ENCODE data around the gene TCF7L2.

TCF7L2 gene

DNA sequence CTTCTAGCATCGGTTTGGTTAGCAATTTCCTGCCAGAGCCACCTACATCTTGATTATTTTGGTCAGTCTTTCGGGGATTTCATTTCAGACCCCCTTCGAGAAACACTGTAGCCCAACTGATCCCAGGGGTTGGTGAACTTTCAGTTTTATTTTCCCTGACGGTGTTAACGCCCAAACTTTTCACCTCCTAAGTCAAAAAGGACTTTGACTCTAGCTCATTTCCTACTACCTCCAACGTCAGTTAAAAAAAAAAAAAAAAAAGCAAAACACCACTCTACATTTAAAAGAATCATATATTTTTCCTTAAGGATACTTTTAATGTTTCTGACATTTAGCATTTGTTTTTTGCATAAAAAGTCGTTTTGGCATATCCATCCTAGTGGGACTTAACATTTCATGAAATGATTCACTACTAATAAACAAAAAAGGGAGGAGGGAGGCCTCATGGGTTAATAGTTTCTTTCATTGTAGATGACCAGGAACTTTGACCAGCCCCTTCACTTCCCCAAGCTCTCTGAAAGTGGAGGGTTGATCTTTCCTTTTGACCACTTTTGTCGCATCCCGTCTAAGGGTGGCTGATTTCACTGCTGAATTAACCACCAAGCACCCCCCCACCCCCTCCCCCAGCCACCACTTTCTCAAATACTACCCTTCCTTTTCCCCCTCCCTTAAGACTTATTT, 764 bp upstream of the TCF7L2 start:
- DNase-seq = no peak

GRCh38 chr10:112950714-112951358, 789 bp downstream of the TCF7L2 start:
- peak; percentile 6 for DNase-seq

DNA sequence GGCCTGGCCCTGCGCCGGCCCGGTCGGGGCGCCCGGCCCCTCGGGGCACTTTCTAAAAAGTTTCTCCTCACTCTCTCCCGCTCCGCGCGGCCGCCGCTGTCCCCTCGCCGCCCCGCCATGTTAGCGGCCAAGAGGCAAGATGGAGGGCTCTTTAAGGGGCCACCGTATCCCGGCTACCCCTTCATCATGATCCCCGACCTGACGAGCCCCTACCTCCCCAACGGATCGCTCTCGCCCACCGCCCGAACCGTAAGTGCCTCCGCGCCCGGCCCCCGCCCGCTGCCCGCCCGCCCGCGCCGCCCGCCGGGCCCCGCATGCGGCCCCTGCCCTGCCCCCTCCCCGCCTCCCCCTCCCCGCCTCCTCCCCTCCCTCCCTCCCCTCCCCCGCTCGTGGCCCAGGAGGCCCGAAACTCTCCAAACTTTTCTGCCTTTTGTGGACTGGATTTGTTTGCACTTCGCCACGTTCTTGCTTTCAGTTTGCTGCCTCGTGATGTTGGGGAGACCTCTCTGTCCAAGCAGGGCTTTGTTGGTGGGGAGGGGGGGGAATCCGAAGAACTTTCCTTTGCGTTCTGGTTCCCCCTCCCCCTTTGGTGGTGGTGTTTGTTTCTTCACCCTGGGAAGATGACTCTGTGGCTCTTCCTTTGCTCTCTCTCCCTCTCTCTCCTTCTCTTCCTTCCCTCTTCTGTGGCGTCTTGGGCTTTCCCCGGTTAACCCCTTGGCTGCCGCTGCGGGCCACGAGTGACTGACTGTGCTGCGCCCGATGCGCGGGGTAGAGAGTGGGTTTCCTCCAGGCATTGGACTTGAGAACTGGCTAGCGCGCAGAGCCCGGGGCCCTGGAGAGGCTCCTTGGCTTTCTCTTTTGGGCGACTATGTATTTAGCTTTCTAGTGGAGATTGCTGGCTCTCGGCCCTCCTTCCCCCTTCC, 1.6 kb downstream of the TCF7L2 start:
- no peak for DNase-seq

DNA sequence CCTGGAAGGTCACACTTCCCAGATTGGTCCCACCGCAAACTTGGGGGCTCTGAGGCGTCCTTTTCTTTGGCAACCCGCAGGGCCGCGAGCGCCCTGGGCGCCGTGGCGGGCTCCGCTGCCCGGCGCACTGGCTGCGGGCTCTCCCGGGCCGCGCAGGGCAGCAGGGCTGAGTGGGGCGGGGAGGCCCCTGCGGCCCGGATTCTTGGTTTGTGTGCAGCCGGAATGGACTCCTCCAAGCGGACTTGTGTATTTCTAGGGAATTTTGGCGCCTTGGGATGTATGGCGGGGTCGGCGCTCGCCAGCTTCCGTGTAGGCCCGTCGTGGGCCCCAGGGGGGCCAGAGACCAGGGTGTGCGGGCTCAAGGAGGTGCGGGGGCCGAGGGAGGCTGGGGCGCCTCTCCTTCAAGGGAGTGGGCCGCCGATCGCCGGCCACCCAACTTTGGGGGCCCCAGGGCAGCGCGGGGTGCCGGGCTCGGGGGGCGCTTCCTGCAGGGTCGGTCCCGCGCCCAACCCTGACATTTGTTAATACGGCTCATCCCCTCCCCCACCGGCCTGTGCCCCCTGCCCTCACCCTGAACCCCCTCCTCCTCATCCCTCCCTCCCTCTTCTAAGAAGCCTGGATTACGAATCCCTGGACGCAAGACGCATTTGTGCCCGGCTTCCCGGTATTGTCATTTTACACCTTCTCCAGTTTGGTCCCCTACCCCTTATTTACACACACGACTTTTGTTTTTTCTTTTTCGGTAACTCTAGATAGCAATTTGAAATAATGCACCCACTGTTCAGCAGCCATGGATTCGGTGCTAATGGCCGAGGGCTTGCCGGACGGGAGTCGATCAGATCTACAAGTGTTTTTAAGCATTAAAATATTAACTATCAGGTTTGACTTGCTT, 2.5 kb downstream of the TCF7L2 start:
- DNase-seq = no peak

DNA sequence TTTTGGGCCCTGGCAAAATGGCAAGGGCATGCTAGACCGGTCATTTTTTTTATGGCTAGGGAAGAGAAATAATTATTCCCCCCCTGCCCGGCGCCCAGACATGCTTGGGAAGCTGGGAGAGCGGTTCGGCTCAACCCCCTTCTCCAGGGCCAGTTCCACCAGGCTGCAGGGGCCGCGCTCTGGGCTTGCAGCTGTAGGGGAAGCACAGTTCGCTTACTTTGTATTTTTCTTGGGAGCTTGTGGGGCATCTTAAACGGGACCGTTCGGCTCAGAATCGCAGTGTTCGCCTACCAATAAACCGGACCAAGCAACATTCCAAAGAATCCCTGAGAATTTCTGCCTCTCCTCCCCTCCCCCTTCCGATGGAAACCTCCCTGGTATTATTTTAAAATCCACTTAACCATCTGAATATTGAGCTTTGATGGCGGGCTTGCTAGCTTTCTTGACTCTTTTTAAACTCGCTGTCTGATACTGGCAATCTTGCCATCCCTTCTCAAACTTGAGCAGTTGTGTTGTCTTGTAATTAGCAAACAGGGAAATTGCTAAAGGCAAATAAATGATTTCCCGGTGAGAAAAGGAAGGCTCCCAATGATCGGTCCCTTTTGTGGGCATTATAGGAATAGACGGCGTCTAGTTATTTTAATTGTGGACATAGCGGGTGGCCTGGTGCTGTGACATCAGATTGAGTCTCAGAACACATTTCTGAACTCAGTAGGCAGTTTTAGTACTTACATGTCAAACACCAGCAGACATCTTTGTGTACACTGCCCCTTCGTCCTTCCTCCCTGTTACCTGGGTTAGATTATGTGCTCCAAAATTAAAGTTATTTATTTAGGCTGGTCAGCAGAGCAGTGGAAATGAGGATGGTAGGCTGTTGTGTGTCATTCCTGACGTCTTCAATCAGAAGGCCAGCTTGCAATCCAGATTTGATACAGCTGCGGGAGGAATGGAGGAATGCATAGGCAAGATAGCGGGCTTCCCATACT, 3.4 kb downstream of the TCF7L2 start:
- no peak for DNase-seq

DNA sequence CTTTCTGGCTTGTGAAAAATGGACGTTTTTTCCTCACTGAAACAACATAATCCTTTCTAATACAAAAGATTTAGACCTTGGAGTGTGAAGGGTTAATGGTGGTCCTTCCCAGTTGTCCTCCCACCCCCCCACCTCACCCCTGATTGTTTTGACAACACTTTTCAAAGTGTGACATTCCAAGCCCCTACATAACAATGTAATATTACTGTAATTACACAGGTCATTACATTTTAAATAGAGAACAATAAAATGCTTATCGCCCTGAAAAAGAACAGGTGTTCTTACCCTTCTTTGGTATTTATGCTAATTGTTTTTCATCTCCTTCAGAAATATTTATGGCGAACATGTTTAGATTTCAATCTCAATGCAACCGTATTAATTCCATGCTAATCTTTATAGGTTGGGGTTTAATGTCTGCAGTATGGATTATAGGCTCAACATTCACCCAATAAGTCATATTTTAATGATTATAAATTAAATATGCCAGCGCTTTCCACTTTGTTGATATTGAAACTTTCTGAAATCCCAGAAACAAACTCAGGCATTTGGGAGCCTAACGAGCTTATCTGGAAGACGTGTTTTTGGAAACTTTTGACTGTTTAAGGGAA, 5.0 kb downstream of the TCF7L2 start:
- DNase-seq = no peak

DNA sequence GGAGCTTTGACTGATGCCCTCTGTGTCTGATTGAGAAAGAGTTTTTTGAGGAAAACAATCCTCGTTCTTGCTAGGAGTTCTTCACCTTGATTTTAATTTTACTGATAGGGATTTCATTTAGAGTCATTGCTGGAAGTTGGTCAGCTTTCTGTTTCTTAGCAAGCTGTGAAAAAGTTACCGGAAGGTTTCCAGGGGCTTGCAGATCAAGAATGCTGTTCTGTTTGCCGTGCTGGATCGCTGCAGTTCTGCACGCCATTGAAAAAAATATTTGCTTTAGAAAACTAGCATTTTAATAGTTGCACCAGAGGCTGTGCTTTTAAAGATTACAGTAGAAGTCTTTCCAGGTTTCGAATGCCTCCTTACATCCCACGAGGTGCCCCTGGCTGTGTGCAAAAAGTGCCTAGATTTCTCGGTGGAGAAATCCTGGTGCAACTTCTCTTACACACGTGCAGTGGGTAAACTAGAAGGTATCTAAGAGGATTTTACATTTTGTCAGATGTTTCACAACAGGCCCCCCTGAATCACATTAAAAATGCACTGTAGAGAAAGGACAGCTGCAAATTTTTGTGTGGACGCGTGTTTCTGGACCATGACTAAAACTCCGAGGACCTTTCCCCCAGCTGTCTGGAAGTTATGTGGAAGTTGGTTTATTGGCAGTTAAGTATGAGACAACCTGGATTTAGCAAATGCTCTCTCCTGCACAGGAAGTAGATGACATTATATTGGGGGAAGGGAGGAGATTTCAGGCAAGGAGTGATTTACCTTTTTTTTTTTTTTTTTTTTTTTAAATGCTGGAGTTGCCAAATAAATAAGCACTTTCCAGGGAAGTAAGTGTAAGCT, 5.8 kb downstream of the TCF7L2 start:
- no peak for DNase-seq

DNA sequence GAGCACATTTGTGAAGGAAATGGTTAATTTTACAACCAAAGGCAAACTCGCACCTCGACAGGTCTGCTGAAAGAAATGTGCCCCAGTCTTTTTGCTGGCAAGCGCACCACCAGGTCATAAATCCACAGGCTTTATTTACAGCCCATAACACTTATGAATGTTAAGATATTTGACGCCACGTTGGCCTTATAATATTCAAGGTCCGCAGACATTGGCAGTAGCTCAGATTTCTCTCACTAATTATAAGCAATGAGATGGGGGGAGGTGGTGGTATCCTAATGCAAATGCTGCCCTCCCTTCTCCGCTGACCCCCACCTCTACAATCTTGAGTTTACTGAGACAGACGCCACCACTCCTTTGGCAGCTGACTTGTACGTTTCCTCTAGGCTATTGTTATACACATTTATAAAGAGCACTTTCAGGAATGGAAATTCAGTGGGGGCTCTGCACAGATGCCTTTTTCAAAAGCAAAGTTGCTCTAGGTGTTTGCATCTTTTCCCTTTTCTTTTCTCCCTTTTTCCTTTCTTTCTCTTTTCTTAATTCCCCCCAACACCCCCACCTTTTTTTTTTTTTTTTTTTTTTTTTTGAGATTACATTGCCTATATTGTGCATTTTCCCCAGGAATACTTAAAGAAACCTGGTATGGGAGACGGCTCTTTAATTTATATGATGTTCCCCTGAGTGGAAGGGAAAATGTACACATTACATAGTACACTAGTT, 6.7 kb downstream of the TCF7L2 start:
- no peak for DNase-seq

DNA sequence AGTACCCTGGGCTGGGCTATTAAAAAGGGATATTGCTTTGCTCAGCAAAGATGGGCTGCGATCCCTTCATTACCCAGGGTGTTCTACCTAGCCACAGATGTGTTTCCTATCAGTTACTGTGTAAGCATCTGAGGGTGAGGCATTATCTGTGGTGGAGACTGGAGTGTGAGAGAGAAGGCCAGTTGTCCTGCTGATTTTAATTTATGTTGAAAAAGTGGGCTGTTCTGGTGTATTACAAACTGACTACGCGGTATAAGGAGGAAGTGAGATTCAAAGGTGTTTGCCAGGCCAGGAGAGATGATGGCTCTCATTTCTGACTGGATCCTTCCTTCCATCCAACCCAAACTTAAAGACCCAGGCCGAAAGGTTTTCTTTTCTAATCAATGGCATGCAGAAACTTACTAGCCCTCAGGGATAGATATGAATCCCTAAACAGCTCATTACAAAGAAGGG, 7.6 kb downstream of the TCF7L2 start:
- no peak for DNase-seq

DNA sequence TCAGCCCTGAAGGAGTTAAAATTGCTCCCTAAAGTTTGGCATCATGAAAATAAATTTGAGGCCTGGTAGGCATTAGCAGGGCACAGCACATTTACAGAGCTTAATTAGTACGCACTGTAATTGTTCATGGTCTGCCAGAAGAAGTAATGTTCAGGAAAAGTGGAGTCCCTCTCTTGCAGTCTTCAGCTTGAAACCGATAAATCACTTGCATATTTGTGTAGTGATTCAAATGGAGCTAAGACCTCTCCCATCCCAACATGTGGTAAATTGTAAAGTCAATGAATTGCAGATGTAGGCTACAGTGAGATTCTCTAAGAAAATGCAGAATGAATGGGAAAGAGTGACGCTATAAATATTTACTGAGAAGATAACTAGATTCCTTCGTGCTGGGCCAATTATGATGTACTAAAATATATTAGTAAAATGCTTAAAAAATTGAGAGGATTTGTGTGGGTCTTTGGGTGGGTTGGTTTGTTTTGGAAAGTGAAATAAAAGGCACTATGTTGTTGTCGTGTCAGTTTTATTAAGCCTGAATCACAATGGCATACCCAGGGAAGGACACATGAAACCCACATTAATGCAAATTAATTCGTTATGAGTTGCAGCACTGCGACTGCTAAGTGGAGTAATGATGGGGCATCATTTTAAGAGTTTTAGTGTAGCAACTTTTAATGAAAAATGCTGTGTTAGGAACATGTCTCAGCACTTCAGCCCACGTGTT, 8.4 kb downstream of the TCF7L2 start:
- DNase-seq = no peak

GRCh38 chr10:112959207-112959838, 9.3 kb downstream of the TCF7L2 start:
- DNase-seq = no peak

DNA sequence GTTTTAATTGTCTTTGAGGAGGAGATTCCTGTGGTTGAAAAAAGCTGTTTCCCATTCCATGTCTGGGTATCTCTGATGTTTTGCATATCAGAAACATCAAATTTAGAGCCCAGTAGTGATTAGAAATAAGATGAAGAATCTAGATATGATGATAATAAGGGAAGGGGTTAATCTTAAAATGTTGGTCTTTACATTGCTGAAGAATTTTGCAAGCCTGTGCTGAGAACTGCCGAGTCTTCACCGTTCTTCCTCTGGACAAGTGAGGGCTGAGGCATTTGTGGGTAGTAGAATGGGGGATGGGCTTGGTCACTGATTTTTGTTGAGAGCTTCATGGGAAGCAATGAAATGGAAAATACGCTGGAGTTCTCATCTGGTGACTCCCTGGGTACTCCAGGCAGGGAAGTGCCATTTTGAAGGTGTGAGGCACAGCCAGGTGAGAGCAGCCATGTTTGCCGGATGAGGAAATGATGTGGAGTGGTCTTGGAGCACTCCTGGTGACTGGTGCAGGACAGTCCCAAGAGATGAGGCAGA, 10.2 kb downstream of the TCF7L2 start:
- DNase-seq = no peak

DNA sequence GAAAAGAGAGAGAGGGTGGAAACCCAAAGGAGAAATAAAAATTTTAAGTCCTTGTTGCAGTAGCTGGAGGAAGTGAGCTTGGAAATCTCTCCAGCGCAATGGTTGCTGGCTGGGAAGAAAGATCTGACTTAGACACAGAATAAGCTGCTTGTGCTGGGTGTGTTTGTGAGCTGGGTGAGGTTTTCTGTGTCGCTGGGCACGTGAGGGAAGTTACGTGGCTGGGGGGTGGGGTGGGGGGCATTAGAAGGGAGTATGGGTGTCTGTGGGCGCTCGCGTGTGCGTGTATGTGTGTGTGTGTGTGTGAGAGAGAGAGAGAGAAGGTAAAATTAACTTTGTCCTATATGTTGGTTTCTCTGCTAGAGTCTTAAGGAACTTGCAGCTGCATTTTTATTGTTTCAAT, 11.6 kb downstream of the TCF7L2 start:
- no peak for DNase-seq

GRCh38 chr10:112962343-112962742, 12.3 kb downstream of the TCF7L2 start:
- no peak for DNase-seq

- no peak for DNase-seq
These were observed 13.8 kb downstream of the TCF7L2 start for GRCh38 chr10:112963835-112964234.

- no peak for DNase-seq
These were observed 14.4 kb downstream of the TCF7L2 start for GRCh38 chr10:112964482-112964881.

DNA sequence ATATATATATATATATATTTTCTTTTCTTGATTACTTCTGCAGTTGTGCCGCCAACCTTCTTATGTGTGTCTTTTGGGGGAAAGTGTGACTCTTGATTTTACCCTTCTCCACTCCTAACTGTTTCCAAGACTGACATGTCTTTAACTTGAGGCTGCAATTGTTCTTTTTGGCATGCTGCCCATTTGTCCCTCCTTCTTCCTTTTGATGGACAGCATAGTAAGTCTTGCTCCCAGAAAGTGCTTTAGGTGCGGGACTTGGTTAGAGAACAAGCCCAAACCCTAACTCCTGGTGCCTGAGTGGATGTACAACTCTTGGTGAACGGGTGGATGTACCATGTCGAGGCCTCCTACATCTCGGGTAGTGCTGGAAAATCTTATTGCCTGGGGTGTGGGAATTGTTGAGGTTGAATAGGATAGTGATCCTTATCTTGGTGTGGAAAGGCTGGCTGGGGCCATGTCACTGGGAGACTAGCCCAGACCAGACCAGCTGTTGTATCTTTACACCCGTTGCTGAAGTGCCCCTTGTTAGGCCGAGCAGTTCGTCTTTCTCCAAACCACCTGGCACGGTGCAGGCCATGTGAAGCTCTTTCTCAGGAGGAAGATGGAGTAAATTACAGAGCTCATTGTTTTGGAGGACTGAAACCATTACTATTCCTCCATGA, 16.3 kb downstream of the TCF7L2 start:
- DNase-seq = no peak

All from NCI-H748 treated with DMSO at 0.1 percent for 48 hours (cell line).